H54 (cell line): ENCODE results near the gene RAB11FIP3.
"Not testable (repeated sequence)": the region's sequence is repeated elsewhere in the genome, so short reads cannot be mapped to it uniquely, and the experiment has no call there.

Experiments
- DNase-seq: peaks from one replicate; pipeline ENCODE4 v3.0.0; 2011; ENCODE audit warnings: low spot score, mixed read lengths; ENCODE audit not compliant: insufficient read length
- FAIRE-seq: peaks from 3 replicates; lab custom pipeline; 2011; peaks lifted over from hg19 to GRCh38; lab: Jason Lieb, UNC
- POLR2A ChIP-seq: IDR thresholded peaks from 2 replicates; pipeline ENCODE4 v1.6.1; 2011; ENCODE audit warnings: low read depth, mild to moderate bottlenecking, low read length

The RAB11FIP3 gene

GRCh38 chr16:496097-496886, 70.8 kb downstream of the RAB11FIP3 start:
- no peak for TF ChIP-seq POLR2A
- no peak for DNase-seq
- no peak for FAIRE-seq

- TF ChIP-seq POLR2A = no peak
- FAIRE-seq = no peak
- DNase-seq = no peak
Measured at GRCh38 chr16:497258-497657, 71.8 kb downstream of the RAB11FIP3 start.

GRCh38 chr16:499924-500323, 74.5 kb downstream of the RAB11FIP3 start:
- FAIRE-seq = no peak
- no peak for DNase-seq
- no peak for TF ChIP-seq POLR2A

GRCh38 chr16:500709-501108, 75.3 kb downstream of the RAB11FIP3 start:
- no peak for TF ChIP-seq POLR2A
- FAIRE-seq (no peak), DNase-seq (no peak)

- no peak for TF ChIP-seq POLR2A
- no peak for DNase-seq
- FAIRE-seq = no peak
Measured at GRCh38 chr16:502179-502943, 76.9 kb downstream of the RAB11FIP3 start.

GRCh38 chr16:503150-504071, 78.0 kb downstream of the RAB11FIP3 start:
- no peak for TF ChIP-seq POLR2A
- FAIRE-seq (no peak), DNase-seq (no peak)

GRCh38 chr16:505479-506245, 80.2 kb downstream of the RAB11FIP3 start:
- DNase-seq = no peak
- FAIRE-seq = no peak
- no peak for TF ChIP-seq POLR2A

- no peak for TF ChIP-seq POLR2A
Measured at GRCh38 chr16:506246-506546, 80.7 kb downstream of the RAB11FIP3 start.

GRCh38 chr16:507527-507926, 82.1 kb downstream of the RAB11FIP3 start:
- not testable (repeated sequence) for FAIRE-seq, DNase-seq

More at GRCh38 chr16:506246-506546, 80.7 kb downstream of the RAB11FIP3 start:
- DNase-seq (no peak), FAIRE-seq (no peak)

- no peak for FAIRE-seq
Measured at GRCh38 chr16:507996-508395, 82.5 kb downstream of the RAB11FIP3 start.

GRCh38 chr16:508884-509736, 83.7 kb downstream of the RAB11FIP3 start:
- no peak for DNase-seq
- no peak for TF ChIP-seq POLR2A
- no peak for FAIRE-seq

More at GRCh38 chr16:507996-508395, 82.5 kb downstream of the RAB11FIP3 start:
- TF ChIP-seq POLR2A = no peak
- no peak for DNase-seq
